OCI-LY7 (cell line): Measurements from ENCODE around the gene CDH2.

ENCODE experiments used
- EZH2phosphoT487 ChIP-seq: fragments of 200-600 bp; sonication (generic); IDR thresholded peaks from 2 replicates; pipeline ENCODE4 v1.6.1; 2018; ENCODE audit warnings: low read depth, borderline replicate concordance, mild to moderate bottlenecking, mixed run types, antibody characterized with exemption, low read length, moderate library complexity, mixed read lengths
- TF ChIP-seq, protein P1 (sequence below): fragments of 200-600 bp; sonication (generic); conservative IDR thresholded peaks from 2 replicates; pipeline ENCODE4 v1.5.1; 2014; ENCODE audit warnings: mild to moderate bottlenecking, antibody characterized with exemption, low read length, moderate library complexity, mixed read lengths

DNA sequence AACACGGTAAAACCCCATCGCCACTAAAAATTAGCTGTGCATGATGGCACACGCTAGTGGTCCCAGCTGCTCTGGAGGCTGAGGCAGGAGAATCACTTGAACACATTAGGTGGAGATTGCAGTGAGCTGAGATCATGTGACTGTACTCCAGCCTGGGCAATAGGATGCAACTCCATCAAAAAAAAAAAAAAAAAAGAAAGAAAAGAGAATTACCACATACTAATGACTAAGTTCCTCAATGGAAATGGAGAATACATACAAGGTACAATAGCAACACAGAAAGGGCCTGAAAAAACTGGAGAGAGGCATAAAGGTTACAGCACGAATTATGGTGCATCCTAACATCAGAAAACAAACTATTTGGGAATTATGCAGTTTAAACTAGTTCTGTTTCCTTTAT is 81.3 kb downstream of the CDH2 start:
- TF ChIP-seq, protein P1, sequence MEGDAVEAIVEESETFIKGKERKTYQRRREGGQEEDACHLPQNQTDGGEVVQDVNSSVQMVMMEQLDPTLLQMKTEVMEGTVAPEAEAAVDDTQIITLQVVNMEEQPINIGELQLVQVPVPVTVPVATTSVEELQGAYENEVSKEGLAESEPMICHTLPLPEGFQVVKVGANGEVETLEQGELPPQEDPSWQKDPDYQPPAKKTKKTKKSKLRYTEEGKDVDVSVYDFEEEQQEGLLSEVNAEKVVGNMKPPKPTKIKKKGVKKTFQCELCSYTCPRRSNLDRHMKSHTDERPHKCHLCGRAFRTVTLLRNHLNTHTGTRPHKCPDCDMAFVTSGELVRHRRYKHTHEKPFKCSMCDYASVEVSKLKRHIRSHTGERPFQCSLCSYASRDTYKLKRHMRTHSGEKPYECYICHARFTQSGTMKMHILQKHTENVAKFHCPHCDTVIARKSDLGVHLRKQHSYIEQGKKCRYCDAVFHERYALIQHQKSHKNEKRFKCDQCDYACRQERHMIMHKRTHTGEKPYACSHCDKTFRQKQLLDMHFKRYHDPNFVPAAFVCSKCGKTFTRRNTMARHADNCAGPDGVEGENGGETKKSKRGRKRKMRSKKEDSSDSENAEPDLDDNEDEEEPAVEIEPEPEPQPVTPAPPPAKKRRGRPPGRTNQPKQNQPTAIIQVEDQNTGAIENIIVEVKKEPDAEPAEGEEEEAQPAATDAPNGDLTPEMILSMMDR: no peak
- no peak for TF ChIP-seq EZH2phosphoT487
